ENCODE results near the gene MBTPS1.

The MBTPS1 gene

GRCh38 chr16:84033251-84034195 is 83.2 kb downstream of the MBTPS1 start:
- Histone ChIP-seq H3K27ac (ENCODE audit: low read depth, low read length) (no peak overlapping the region), H3K9ac (ENCODE audit: low read length in 5 of 5) (no peak overlapping the region), H3K4me1 (ENCODE audit: control insufficient read depth in 5 of 5, insufficient read depth in 5 of 5, low read length in 5 of 5) (peaks cover 0 to 9% (median 3%) of the 10 kb centered on the region in 5 donors), H3K36me3 (ENCODE audit: control insufficient read depth in 5 of 5, insufficient read depth in 5 of 5, low read length in 5 of 5) (no peaks in the 10 kb centered on the region), H3K27me3 (ENCODE audit: control insufficient read depth in 5 of 5, insufficient read depth in 4 of 5, low read length in 5 of 5) (peaks cover under 1 to 15% (median 6%) of the 10 kb centered on the region in 5 donors), H3K4me3 (ENCODE audit: low read depth in 1 of 5, low read length in 5 of 5) (no peak overlapping the region), H3K9me3 (ENCODE audit: control insufficient read depth in 5 of 5, low read length in 5 of 5) (peaks cover 10 to 25% (median 13%) of the 10 kb centered on the region in 5 donors)

- Histone ChIP-seq H3K36me3 (ENCODE audit: control insufficient read depth in 5 of 5, insufficient read depth in 5 of 5, low read length in 5 of 5) (no peaks in the 10 kb centered on the region), H3K9me3 (ENCODE audit: control insufficient read depth in 5 of 5, low read length in 5 of 5) (peaks cover 10 to 25% (median 13%) of the 10 kb centered on the region in 5 donors), H3K4me1 (ENCODE audit: control insufficient read depth in 5 of 5, insufficient read depth in 5 of 5, low read length in 5 of 5) (peaks cover 0 to 9% (median 3%) of the 10 kb centered on the region in 5 donors), H3K27me3 (ENCODE audit: control insufficient read depth in 5 of 5, insufficient read depth in 4 of 5, low read length in 5 of 5) (peaks cover 0 to 15% (median 8%) of the 10 kb centered on the region in 5 donors), H3K4me3 (ENCODE audit: low read depth in 1 of 5, low read length in 5 of 5) (no peak overlapping the region), H3K27ac (ENCODE audit: low read depth, low read length) (no peak overlapping the region), H3K9ac (ENCODE audit: low read length in 5 of 5) (no peak overlapping the region)
These were observed 84.1 kb downstream of the MBTPS1 start for GRCh38 chr16:84032458-84033178.

- H3K27me3 ChIP-seq (ENCODE audit: control insufficient read depth in 5 of 5, insufficient read depth in 4 of 5, low read length in 5 of 5): peaks cover 2 to 20% (median 7%) of the 10 kb centered on the region in 5 donors
- H3K36me3 ChIP-seq (ENCODE audit: control insufficient read depth in 5 of 5, insufficient read depth in 5 of 5, low read length in 5 of 5): no peaks in the 10 kb centered on the region
- H3K9ac ChIP-seq (ENCODE audit: low read length in 5 of 5): no peak overlapping the region
- H3K27ac ChIP-seq (ENCODE audit: low read depth, low read length): no peak overlapping the region
- peaks cover 0 to 9% (median 3%) of the 10 kb centered on the region in 5 donors for H3K4me1 ChIP-seq (ENCODE audit: control insufficient read depth in 5 of 5, insufficient read depth in 5 of 5, low read length in 5 of 5)
- peaks cover 9 to 20% (median 12%) of the 10 kb centered on the region in 5 donors for H3K9me3 ChIP-seq (ENCODE audit: control insufficient read depth in 5 of 5, low read length in 5 of 5)
- no peak overlapping the region for H3K4me3 ChIP-seq (ENCODE audit: low read depth in 1 of 5, low read length in 5 of 5)
These were observed 85.2 kb downstream of the MBTPS1 start for GRCh38 chr16:84031556-84031955.

- H3K27ac ChIP-seq (ENCODE audit: low read depth, low read length): no peak overlapping the region
- H3K9me3 ChIP-seq (ENCODE audit: control insufficient read depth in 5 of 5, low read length in 5 of 5): peaks cover 0 to 9% (median 0%) of the 10 kb centered on the region in 5 donors
- no peak overlapping the region for H3K4me3 ChIP-seq (ENCODE audit: low read depth in 1 of 5, low read length in 5 of 5)
- H3K4me1 ChIP-seq (ENCODE audit: control insufficient read depth in 5 of 5, insufficient read depth in 5 of 5, low read length in 5 of 5): peaks cover 0 to 9% (median 3%) of the 10 kb centered on the region in 5 donors
- H3K36me3 ChIP-seq (ENCODE audit: control insufficient read depth in 5 of 5, insufficient read depth in 5 of 5, low read length in 5 of 5): no peaks in the 10 kb centered on the region
- peaks cover 7 to 21% (median 16%) of the 10 kb centered on the region in 5 donors for H3K27me3 ChIP-seq (ENCODE audit: control insufficient read depth in 5 of 5, insufficient read depth in 4 of 5, low read length in 5 of 5)
- H3K9ac ChIP-seq (ENCODE audit: low read length in 5 of 5): no peak overlapping the region
These were observed 87.3 kb downstream of the MBTPS1 start for GRCh38 chr16:84029297-84030047.

- peaks cover 0 to 9% (median 2%) of the 10 kb centered on the region in 5 donors for H3K9me3 ChIP-seq (ENCODE audit: control insufficient read depth in 5 of 5, low read length in 5 of 5)
- no peaks in the 10 kb centered on the region for H3K36me3 ChIP-seq (ENCODE audit: control insufficient read depth in 5 of 5, insufficient read depth in 5 of 5, low read length in 5 of 5)
- peaks cover 5 to 18% (median 10%) of the 10 kb centered on the region in 5 donors for H3K27me3 ChIP-seq (ENCODE audit: control insufficient read depth in 5 of 5, insufficient read depth in 4 of 5, low read length in 5 of 5)
- H3K27ac ChIP-seq (ENCODE audit: low read depth, low read length): no peak overlapping the region
- H3K4me3 ChIP-seq (ENCODE audit: low read depth in 1 of 5, low read length in 5 of 5): no peak overlapping the region
- H3K9ac ChIP-seq (ENCODE audit: low read length in 5 of 5): no peak overlapping the region
- H3K4me1 ChIP-seq (ENCODE audit: control insufficient read depth in 5 of 5, insufficient read depth in 5 of 5, low read length in 5 of 5): peaks cover 0 to 9% (median 3%) of the 10 kb centered on the region in 5 donors
These were observed 89.1 kb downstream of the MBTPS1 start for GRCh38 chr16:84027625-84028024.

- peaks cover 0 to 9% (median 3%) of the 10 kb centered on the region in 5 donors for H3K4me1 ChIP-seq (ENCODE audit: control insufficient read depth in 5 of 5, insufficient read depth in 5 of 5, low read length in 5 of 5)
- H3K36me3 ChIP-seq (ENCODE audit: control insufficient read depth in 5 of 5, insufficient read depth in 5 of 5, low read length in 5 of 5): no peaks in the 10 kb centered on the region
- no peak overlapping the region for H3K9ac ChIP-seq (ENCODE audit: low read length in 5 of 5)
- H3K27me3 ChIP-seq (ENCODE audit: control insufficient read depth in 5 of 5, insufficient read depth in 4 of 5, low read length in 5 of 5): peaks cover 5 to 18% (median 10%) of the 10 kb centered on the region in 5 donors
- peaks cover 0 to 19% (median 12%) of the 10 kb centered on the region in 5 donors for H3K9me3 ChIP-seq (ENCODE audit: control insufficient read depth in 5 of 5, low read length in 5 of 5)
- no peak overlapping the region for H3K27ac ChIP-seq (ENCODE audit: low read depth, low read length)
- no peak overlapping the region for H3K4me3 ChIP-seq (ENCODE audit: low read depth in 1 of 5, low read length in 5 of 5)
These were observed 90.1 kb downstream of the MBTPS1 start for GRCh38 chr16:84026606-84027005.

GRCh38 chr16:84024854-84025253 is 91.9 kb downstream of the MBTPS1 start:
- Histone ChIP-seq H3K4me1 (ENCODE audit: control insufficient read depth in 5 of 5, insufficient read depth in 5 of 5, low read length in 5 of 5) (peaks cover 0 to 9% (median 3%) of the 10 kb centered on the region in 5 donors), H3K27ac (ENCODE audit: low read depth, low read length) (no peak overlapping the region), H3K9ac (ENCODE audit: low read length in 5 of 5) (no peak overlapping the region), H3K4me3 (ENCODE audit: low read depth in 1 of 5, low read length in 5 of 5) (no peak overlapping the region), H3K9me3 (ENCODE audit: control insufficient read depth in 5 of 5, low read length in 5 of 5) (peaks cover 0 to 23% (median 19%) of the 10 kb centered on the region in 5 donors), H3K36me3 (ENCODE audit: control insufficient read depth in 5 of 5, insufficient read depth in 5 of 5, low read length in 5 of 5) (no peaks in the 10 kb centered on the region), H3K27me3 (ENCODE audit: control insufficient read depth in 5 of 5, insufficient read depth in 4 of 5, low read length in 5 of 5) (peaks cover 5 to 18% (median 10%) of the 10 kb centered on the region in 5 donors)

- H3K27ac ChIP-seq (ENCODE audit: low read depth, low read length): no peak overlapping the region
- H3K9ac ChIP-seq (ENCODE audit: low read length in 5 of 5): no peak overlapping the region
- H3K27me3 ChIP-seq (ENCODE audit: control insufficient read depth in 5 of 5, insufficient read depth in 4 of 5, low read length in 5 of 5): peaks cover 5 to 18% (median 13%) of the 10 kb centered on the region in 5 donors
- H3K4me1 ChIP-seq (ENCODE audit: control insufficient read depth in 5 of 5, insufficient read depth in 5 of 5, low read length in 5 of 5): peaks cover 0 to 2% (median 0%) of the 10 kb centered on the region in 5 donors
- H3K9me3 ChIP-seq (ENCODE audit: control insufficient read depth in 5 of 5, low read length in 5 of 5): peaks cover 0 to 23% (median 17%) of the 10 kb centered on the region in 5 donors
- no peaks in the 10 kb centered on the region for H3K36me3 ChIP-seq (ENCODE audit: control insufficient read depth in 5 of 5, insufficient read depth in 5 of 5, low read length in 5 of 5)
- no peak overlapping the region for H3K4me3 ChIP-seq (ENCODE audit: low read depth in 1 of 5, low read length in 5 of 5)
These were observed 94.1 kb downstream of the MBTPS1 start for GRCh38 chr16:84022644-84023043.

GRCh38 chr16:84021488-84021887 is 95.3 kb downstream of the MBTPS1 start:
- peaks cover 0 to 2% (median 0%) of the 10 kb centered on the region in 5 donors for H3K4me1 ChIP-seq (ENCODE audit: control insufficient read depth in 5 of 5, insufficient read depth in 5 of 5, low read length in 5 of 5)
- H3K9me3 ChIP-seq (ENCODE audit: control insufficient read depth in 5 of 5, low read length in 5 of 5): peaks cover 0 to 23% (median 17%) of the 10 kb centered on the region in 5 donors
- H3K27ac ChIP-seq (ENCODE audit: low read depth, low read length): no peak overlapping the region
- H3K4me3 ChIP-seq (ENCODE audit: low read depth in 1 of 5, low read length in 5 of 5): no peak overlapping the region
- H3K36me3 ChIP-seq (ENCODE audit: control insufficient read depth in 5 of 5, insufficient read depth in 5 of 5, low read length in 5 of 5): no peaks in the 10 kb centered on the region
- H3K9ac ChIP-seq (ENCODE audit: low read length in 5 of 5): no peak overlapping the region
- peaks cover 8 to 14% (median 11%) of the 10 kb centered on the region in 5 donors for H3K27me3 ChIP-seq (ENCODE audit: control insufficient read depth in 5 of 5, insufficient read depth in 4 of 5, low read length in 5 of 5)
